Thymus (tissue), 11 donors: Measurements from ENCODE around the gene C1orf216. TPM values are rescaled to one million over a fixed set of nuclear protein-coding genes. Genes with fewer than 3 reads are reported as not detected.
"Not testable (repeated sequence)": the region's sequence is repeated elsewhere in the genome, so short reads cannot be mapped to it uniquely, and the experiment has no call there.

Source experiments
- DNase-seq, 9 donors: peaks; one replicate each; pipeline ENCODE4 v3.0.0-alpha.2; 2013; ENCODE audit warnings: low spot score in 9 of 9, low read depth in 6 of 9, missing footprints in 1 of 9
- H3K27ac ChIP-seq, 2 donors: one replicate each; pipeline ENCODE4 v1.5.1; 2013; ENCODE audit warnings: control low read depth in 1 of 2, low read depth in 1 of 2, low read length in 1 of 2, mild to moderate bottlenecking in 1 of 2, moderate library complexity in 1 of 2
- H3K27me3 ChIP-seq, 2 donors: one replicate each; pipeline ENCODE4 v1.5.1; 2013; ENCODE audit warnings: low read length in 1 of 2; ENCODE audit not compliant: control insufficient read depth in 2 of 2, insufficient read depth in 1 of 2
- H3K36me3 ChIP-seq, 2 donors: one replicate each; pipeline ENCODE4 v1.5.1; 2013; ENCODE audit warnings: low read length in 1 of 2, mild to moderate bottlenecking in 1 of 2, moderate library complexity in 1 of 2; ENCODE audit not compliant: control insufficient read depth in 2 of 2, insufficient read depth in 2 of 2
- H3K4me1 ChIP-seq, 2 donors: one replicate each; pipeline ENCODE4 v1.5.1; 2013; ENCODE audit warnings: low read length in 2 of 2; ENCODE audit not compliant: control insufficient read depth in 2 of 2, insufficient read depth in 2 of 2
- H3K4me3 ChIP-seq, 2 donors: one replicate each; pipeline ENCODE4 v1.5.1; 2013; ENCODE audit warnings: low read length in 2 of 2, control low read depth in 1 of 2, mild to moderate bottlenecking in 1 of 2
- H3K9me3 ChIP-seq, 2 donors: one replicate each; pipeline ENCODE4 v1.5.1; 2013; ENCODE audit warnings: low read length in 1 of 2, mild to moderate bottlenecking in 1 of 2; ENCODE audit not compliant: control insufficient read depth in 2 of 2, insufficient read depth in 1 of 2
- WGBS: extraction: QIAGEN DNeasy Blood & Tissue Kit; methylation state at CpG from one replicate; pipeline ENCODE4 v1.1.7; 2013; 5-methylcytosine and 5-hydroxymethylcytosine counted together
- polyA plus RNA-seq: library from polyadenylated mRNA; stranded (reverse); fragments of 200-250 nt; gene quantifications from one replicate; pipeline ENCODE4 v1.2.3, GENCODE V29; 2013
- total RNA-seq: library from RNA; stranded (reverse); fragments of 120-200 nt; gene quantifications from one replicate; pipeline ENCODE4 v1.2.4, GENCODE V29; 2013
- donor health status: healthy.

C1orf216 gene
- total and polyA plus RNA-seq, 2 donors = 2.8 to 4.7 TPM

- WGBS = 61% methylated on average over 9 of the region's 9 CpGs
- no peaks in the 10 kb centered on the region for H3K9me3 ChIP-seq
- no peaks in the 10 kb centered on the region for H3K36me3 ChIP-seq
- H3K4me3 ChIP-seq = no peak overlapping the region
- peaks cover 0 to 24% of the 10 kb centered on the region in 2 donors for H3K27me3 ChIP-seq
- H3K27ac ChIP-seq = no peak overlapping the region
- DNase-seq = no peak
- no peaks in the 10 kb centered on the region for H3K4me1 ChIP-seq
These were observed 27.6 kb downstream of the C1orf216 start for GRCh38 chr1:35691080-35691479.

- peaks cover 0 to 18% of the 10 kb centered on the region in 2 donors for H3K27me3 ChIP-seq
- not testable (repeated sequence) for H3K9me3 ChIP-seq, H3K4me1 ChIP-seq, H3K4me3 ChIP-seq, DNase-seq, H3K36me3 ChIP-seq, H3K27ac ChIP-seq
- 98% methylated on average over 4 of the region's 4 CpGs for WGBS
These were observed 28.6 kb downstream of the C1orf216 start for GRCh38 chr1:35690103-35690502.

GRCh38 chr1:35688161-35688560, 30.5 kb downstream of the C1orf216 start:
- H3K9me3 ChIP-seq = no peaks in the 10 kb centered on the region
- H3K4me1 ChIP-seq = no peaks in the 10 kb centered on the region
- no peaks in the 10 kb centered on the region for H3K36me3 ChIP-seq
- WGBS = 94% methylated on average over 5 of the region's 5 CpGs
- no peak overlapping the region for H3K27ac ChIP-seq
- peaks cover 0 to 24% of the 10 kb centered on the region in 2 donors for H3K27me3 ChIP-seq
- DNase-seq = no peak
- no peak overlapping the region for H3K4me3 ChIP-seq

- H3K27ac ChIP-seq = no peak overlapping the region
- H3K27me3 ChIP-seq = peaks cover 0 to 14% of the 10 kb centered on the region in 2 donors
- no peak overlapping the region for H3K4me3 ChIP-seq
- no peaks in the 10 kb centered on the region for H3K4me1 ChIP-seq
- no peaks in the 10 kb centered on the region for H3K9me3 ChIP-seq
- DNase-seq = no peak
- WGBS = 82% methylated on average over 5 of the region's 5 CpGs
- H3K36me3 ChIP-seq = no peaks in the 10 kb centered on the region
These were observed 35.7 kb downstream of the C1orf216 start for GRCh38 chr1:35683012-35683411.

- H3K4me3 ChIP-seq = no peak overlapping the region
- 96% methylated on average over 3 of the region's 3 CpGs for WGBS
- no peaks in the 10 kb centered on the region for H3K9me3 ChIP-seq
- H3K36me3 ChIP-seq = no peaks in the 10 kb centered on the region
- H3K27me3 ChIP-seq = peaks cover 0 to 9% of the 10 kb centered on the region in 2 donors
- no peak overlapping the region for H3K27ac ChIP-seq
- no peaks in the 10 kb centered on the region for H3K4me1 ChIP-seq
- DNase-seq = no peak
These were observed 38.4 kb downstream of the C1orf216 start for GRCh38 chr1:35680271-35680670.

GRCh38 chr1:35675773-35676172, 42.9 kb downstream of the C1orf216 start:
- Histone ChIP-seq H3K9me3 (no peaks in the 10 kb centered on the region), H3K36me3 (no peaks in the 10 kb centered on the region), H3K4me1 (no peaks in the 10 kb centered on the region), H3K4me3 (no peak overlapping the region), H3K27me3 (peaks cover 0 to 2% of the 10 kb centered on the region in 2 donors), H3K27ac (no peak overlapping the region)
- WGBS = 90% methylated on average over 1 of the region's 1 CpG
- no peak for DNase-seq

- Histone ChIP-seq H3K27ac (no peak overlapping the region), H3K4me3 (no peak overlapping the region), H3K4me1 (no peaks in the 10 kb centered on the region), H3K9me3 (no peaks in the 10 kb centered on the region), H3K27me3 (peaks cover 0 to under 1% of the 10 kb centered on the region in 2 donors), H3K36me3 (no peaks in the 10 kb centered on the region)
- WGBS = 82% methylated on average over 5 of the region's 5 CpGs
- no peak for DNase-seq
These were observed 44.6 kb downstream of the C1orf216 start for GRCh38 chr1:35674111-35674510.

GRCh38 chr1:35672116-35672515, 46.6 kb downstream of the C1orf216 start:
- no peak overlapping the region for H3K27ac ChIP-seq
- H3K4me3 ChIP-seq = no peak overlapping the region
- no peak for DNase-seq
- H3K4me1 ChIP-seq = no peaks in the 10 kb centered on the region
- peaks cover 0 to 5% of the 10 kb centered on the region in 2 donors for H3K27me3 ChIP-seq
- H3K9me3 ChIP-seq = no peaks in the 10 kb centered on the region
- 96% methylated on average over 6 of the region's 6 CpGs for WGBS
- no peaks in the 10 kb centered on the region for H3K36me3 ChIP-seq

- Histone ChIP-seq H3K4me1 (no peaks in the 10 kb centered on the region), H3K27me3 (peaks cover 0 to 5% of the 10 kb centered on the region in 2 donors), H3K4me3 (no peak overlapping the region), H3K27ac (no peak overlapping the region), H3K9me3 (no peaks in the 10 kb centered on the region), H3K36me3 (no peaks in the 10 kb centered on the region)
- DNase-seq = no peak
- 95% methylated on average over 5 of the region's 5 CpGs for WGBS
These were observed 50.2 kb downstream of the C1orf216 start for GRCh38 chr1:35668506-35668905.

- no peak for DNase-seq
- no peaks in the 10 kb centered on the region for H3K4me1 ChIP-seq
- no peak overlapping the region for H3K27ac ChIP-seq
- no peaks in the 10 kb centered on the region for H3K36me3 ChIP-seq
- H3K4me3 ChIP-seq = no peak overlapping the region
- H3K27me3 ChIP-seq = peaks cover 0 to 5% of the 10 kb centered on the region in 2 donors
- 70% methylated on average over 1 of the region's 1 CpG for WGBS
- no peaks in the 10 kb centered on the region for H3K9me3 ChIP-seq
These were observed 51.8 kb downstream of the C1orf216 start for GRCh38 chr1:35666916-35667315.
